GM21528 (cell line): ENCODE data around the gene ARHGAP12.

Experiments used
- ATAC-seq: cut with Tn5 transposase; IDR thresholded peaks from one replicate; pipeline ENCODE4 v1.9.1; 2021; ENCODE audit warnings: mild to moderate bottlenecking, moderate library complexity; ENCODE audit not compliant: unreplicated experiment, low FRiP score

The ARHGAP12 gene

GRCh38 chr10:31832261-31832660 is 96.4 kb downstream of the ARHGAP12 start:
- ATAC-seq = no peak

GRCh38 chr10:31830887-31831286 is 97.7 kb downstream of the ARHGAP12 start:
- ATAC-seq = no peak

- no peak for ATAC-seq
Observed at GRCh38 chr10:31829776-31830175, 98.9 kb downstream of the ARHGAP12 start.

GRCh38 chr10:31823358-31823757 is 105.3 kb downstream of the ARHGAP12 start:
- no peak for ATAC-seq

GRCh38 chr10:31822616-31823318 is 105.9 kb downstream of the ARHGAP12 start:
- no peak for ATAC-seq

GRCh38 chr10:31822150-31822549 is 106.5 kb downstream of the ARHGAP12 start:
- ATAC-seq = no peak

- ATAC-seq = no peak
Observed at GRCh38 chr10:31820778-31821369, 107.8 kb downstream of the ARHGAP12 start.

- no peak for ATAC-seq
Observed at GRCh38 chr10:31820096-31820495, 108.5 kb downstream of the ARHGAP12 start.

GRCh38 chr10:31819391-31819820 is 109.2 kb downstream of the ARHGAP12 start:
- no peak for ATAC-seq

- ATAC-seq = no peak
Observed at GRCh38 chr10:31816318-31816717, 112.3 kb downstream of the ARHGAP12 start.

GRCh38 chr10:31808258-31809218 is 120.1 kb downstream of the ARHGAP12 start:
- ATAC-seq = peak; percentile 64

GRCh38 chr10:31804352-31804810 is 124.2 kb downstream of the ARHGAP12 start:
- ATAC-seq = no peak

- no peak for ATAC-seq
Observed at GRCh38 chr10:31803606-31804351, 124.9 kb downstream of the ARHGAP12 start.

- no peak for ATAC-seq
Observed at GRCh38 chr10:31799181-31799580, 129.4 kb downstream of the ARHGAP12 start.

- ATAC-seq = no peak
Observed at GRCh38 chr10:31792745-31793144, 135.9 kb downstream of the ARHGAP12 start.

GRCh38 chr10:31789555-31789954 is 139.1 kb downstream of the ARHGAP12 start:
- ATAC-seq = no peak

GRCh38 chr10:31782701-31783100 is 145.9 kb downstream of the ARHGAP12 start:
- no peak for ATAC-seq

GRCh38 chr10:31780717-31781116 is 147.9 kb downstream of the ARHGAP12 start:
- ATAC-seq = no peak

- ATAC-seq = no peak
Observed at GRCh38 chr10:31778627-31779026, 150.0 kb downstream of the ARHGAP12 start.

- ATAC-seq = no peak
Observed at GRCh38 chr10:31776159-31776558, 152.5 kb downstream of the ARHGAP12 start.
